IPS-11a (cell line): ENCODE results near the gene CD300H.
"Not testable (repeated sequence)": the region's sequence is repeated elsewhere in the genome, so short reads cannot be mapped to it uniquely, and the experiment has no call there.

ENCODE experiments used
- H3K4me3 ChIP-seq: one replicate; pipeline ENCODE4 v1.5.1; 2013; ENCODE audit warnings: low read depth, low read length, control low read depth

The CD300H gene

DNA sequence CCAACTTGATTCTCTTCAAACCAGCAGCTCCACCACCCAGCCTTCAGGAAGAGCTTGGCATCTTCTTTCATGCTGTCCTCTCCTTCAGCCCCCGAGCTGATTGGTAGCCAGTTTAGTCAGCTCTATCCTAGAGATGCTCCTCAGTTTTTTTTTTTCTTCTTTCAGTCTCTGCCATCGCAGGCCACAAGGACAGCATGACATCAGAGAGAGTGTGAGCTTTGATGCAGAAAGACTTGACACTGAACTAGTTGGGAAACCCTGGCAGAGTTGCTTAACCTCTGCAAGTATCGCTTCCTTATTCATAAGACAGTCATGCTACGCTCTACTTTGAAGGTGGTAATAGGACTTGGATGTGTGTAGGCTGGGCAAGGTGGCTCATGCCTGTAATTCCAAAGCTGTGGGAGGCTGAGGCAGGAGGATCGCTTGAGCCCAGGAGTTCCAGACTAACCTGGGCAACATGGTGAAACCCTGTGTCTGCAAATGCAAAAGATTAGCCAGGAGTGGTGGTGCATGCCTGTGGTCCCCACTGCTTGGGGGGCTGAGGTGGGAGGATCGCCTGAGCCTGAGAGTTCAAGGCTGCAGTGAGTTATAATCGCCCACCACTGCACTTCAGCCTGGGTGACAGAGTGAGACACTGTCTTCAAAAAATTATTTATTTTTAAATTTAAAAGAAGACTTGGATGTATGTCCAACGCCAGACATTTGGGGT is 38.7 kb downstream of the CD300H start:
- no peak overlapping the region for H3K4me3 ChIP-seq

GRCh38 chr17:74527756-74528155 is 39.6 kb downstream of the CD300H start:
- no peak overlapping the region for H3K4me3 ChIP-seq

DNA sequence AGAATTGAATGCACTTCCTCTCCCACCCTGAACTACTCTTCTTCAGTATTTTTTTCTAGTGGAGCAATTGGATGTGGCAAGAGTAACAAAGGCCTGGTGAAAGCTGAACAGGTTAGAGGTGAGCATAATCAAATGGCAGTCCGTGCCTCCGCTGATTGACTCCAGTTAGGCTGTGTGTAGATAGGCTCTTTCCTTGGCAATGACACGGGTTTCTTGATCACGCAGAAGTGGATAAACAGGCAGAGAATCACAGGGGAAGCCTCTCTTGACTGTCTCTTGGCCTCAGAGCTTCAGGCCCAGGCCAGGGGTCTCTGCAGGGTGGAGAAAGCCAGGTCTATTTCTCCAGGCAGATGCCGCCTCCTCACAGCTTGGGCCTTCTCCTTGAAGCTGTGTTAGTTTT is 40.2 kb downstream of the CD300H start:
- H3K4me3 ChIP-seq, result no peak overlapping the region

GRCh38 chr17:74526681-74527080 is 40.6 kb downstream of the CD300H start:
- H3K4me3 ChIP-seq, result no peak overlapping the region

GRCh38 chr17:74525781-74526288 is 41.5 kb downstream of the CD300H start:
- no peak overlapping the region for H3K4me3 ChIP-seq

DNA sequence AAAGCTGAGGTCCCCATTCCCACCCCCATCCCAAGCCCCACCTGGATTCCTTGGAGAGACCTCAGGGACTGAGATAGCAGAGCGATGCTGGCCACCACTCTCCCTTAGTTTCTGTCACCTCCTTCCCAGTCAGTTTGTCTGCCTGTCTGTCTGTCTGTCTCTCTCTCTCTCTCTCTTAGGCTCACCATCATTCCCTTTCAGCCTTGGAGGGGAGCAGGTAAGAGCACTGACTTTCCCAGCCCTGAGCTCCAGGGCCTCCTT is 41.9 kb downstream of the CD300H start:
- H3K4me3 ChIP-seq, result no peak overlapping the region

- no peak overlapping the region for H3K4me3 ChIP-seq
Observed at GRCh38 chr17:74524653-74525464, 42.5 kb downstream of the CD300H start.

GRCh38 chr17:74523308-74523707 is 44.0 kb downstream of the CD300H start:
- H3K4me3 ChIP-seq, result no peak overlapping the region

- no peak overlapping the region for H3K4me3 ChIP-seq
Observed at GRCh38 chr17:74522381-74523105, 44.8 kb downstream of the CD300H start.

DNA sequence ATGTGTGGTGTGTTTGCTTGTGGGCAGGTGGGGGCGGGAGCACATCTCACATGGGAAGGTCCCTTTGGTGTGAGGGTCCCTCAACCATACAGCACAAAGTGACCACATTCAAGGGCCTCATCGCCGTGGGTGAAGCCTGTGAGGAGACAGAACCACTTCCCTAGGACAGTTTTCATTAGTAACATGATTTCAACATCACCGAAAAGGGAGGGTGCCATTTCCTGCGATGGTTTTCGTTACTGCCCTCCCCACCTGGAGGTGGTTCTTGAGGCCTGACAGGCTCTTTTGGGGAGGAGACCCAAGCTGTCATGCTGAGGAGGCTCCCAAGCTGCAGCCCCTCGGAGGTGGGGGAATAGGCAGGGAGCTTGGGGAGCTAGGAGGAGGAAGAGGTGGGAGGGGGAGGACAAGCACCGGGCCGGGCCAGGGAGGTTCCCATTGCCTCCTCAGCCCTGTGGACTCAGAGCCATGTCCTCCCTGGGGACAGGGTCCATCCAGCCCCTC is 45.6 kb downstream of the CD300H start:
- no peak overlapping the region for H3K4me3 ChIP-seq

GRCh38 chr17:74520790-74521480 is 46.4 kb downstream of the CD300H start:
- no peak overlapping the region for H3K4me3 ChIP-seq

DNA sequence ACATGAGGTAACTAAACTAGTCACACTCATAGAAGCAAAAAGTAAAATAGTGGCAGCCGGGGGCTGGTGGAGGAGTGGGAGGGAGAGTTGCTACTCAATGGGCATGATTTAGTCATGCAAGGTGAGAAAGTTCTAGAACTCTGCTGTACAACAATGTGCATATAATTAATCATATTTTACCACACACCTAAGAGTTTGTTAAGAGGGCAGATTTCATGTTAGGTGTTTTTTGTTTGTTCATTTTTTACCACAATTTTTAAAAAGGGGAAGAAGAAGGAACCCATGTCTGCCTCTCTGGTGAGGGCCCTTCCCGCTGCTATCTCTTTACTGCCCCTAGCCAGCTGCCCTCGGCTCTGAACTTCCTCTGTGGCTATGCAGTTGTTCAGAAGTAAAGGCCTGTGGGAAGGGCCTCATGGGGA is 47.3 kb downstream of the CD300H start:
- no peak overlapping the region for H3K4me3 ChIP-seq

GRCh38 chr17:74518413-74518981 is 48.8 kb downstream of the CD300H start:
- not testable (repeated sequence) for H3K4me3 ChIP-seq

- H3K4me3 ChIP-seq, result no peak overlapping the region
Observed at GRCh38 chr17:74516561-74517328, 50.6 kb downstream of the CD300H start.

- no peak overlapping the region for H3K4me3 ChIP-seq
Observed at GRCh38 chr17:74515941-74516340, 51.4 kb downstream of the CD300H start.

DNA sequence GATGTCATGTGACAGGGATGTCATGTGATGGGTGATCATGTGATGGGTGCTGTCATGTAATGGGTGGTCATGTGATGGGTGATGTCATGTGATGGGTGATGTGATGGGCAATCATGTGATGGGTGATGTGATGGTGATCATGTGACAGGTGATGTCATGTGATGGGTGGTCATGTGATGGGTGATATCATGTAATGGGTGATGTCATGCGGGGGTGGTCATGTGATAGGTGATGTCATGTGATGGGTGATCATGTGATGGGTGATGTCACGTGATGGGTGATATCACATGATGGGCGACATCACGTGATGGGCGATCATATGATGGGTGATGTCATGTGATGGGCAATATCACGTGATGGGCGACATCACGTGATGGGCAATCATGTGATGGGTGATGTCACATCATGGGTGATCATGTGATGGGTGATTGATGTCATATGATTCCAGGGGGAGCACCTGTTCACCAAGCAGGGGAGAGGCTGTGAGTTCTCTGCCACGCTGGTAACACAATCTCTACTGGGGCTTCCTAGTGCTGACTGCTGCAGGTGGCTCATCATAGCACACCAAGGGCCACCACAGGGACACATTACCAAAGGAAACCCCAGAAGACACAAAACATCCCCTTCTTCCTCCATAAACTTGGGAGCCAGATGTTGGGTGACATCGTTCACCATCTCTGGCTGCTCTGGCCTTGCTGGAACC is 52.5 kb downstream of the CD300H start:
- no peak overlapping the region for H3K4me3 ChIP-seq

GRCh38 chr17:74513987-74514631 is 53.2 kb downstream of the CD300H start:
- no peak overlapping the region for H3K4me3 ChIP-seq

DNA sequence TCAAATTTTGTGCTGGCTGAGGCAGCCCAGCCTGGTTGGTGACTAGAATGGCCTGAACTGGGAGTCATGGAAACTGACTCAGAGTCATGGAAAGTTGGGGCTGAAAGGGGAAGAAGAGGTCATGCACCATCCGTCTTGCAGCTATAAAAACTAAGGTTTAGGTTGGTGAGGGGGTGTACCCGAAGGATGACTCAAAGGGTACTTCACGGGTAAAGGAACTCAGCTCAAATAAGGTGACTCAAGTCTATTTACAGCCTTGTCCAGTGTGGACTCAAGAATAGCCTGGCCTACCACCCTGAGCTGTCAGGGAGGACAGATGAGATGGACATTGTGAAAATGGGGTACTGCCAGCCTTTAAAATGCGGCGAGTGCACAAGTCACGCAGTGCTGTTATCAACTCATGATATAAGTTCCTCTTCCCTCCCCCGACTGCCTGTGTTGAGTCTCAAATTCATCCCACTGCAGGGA is 54.7 kb downstream of the CD300H start:
- H3K4me3 ChIP-seq, result no peak overlapping the region

DNA sequence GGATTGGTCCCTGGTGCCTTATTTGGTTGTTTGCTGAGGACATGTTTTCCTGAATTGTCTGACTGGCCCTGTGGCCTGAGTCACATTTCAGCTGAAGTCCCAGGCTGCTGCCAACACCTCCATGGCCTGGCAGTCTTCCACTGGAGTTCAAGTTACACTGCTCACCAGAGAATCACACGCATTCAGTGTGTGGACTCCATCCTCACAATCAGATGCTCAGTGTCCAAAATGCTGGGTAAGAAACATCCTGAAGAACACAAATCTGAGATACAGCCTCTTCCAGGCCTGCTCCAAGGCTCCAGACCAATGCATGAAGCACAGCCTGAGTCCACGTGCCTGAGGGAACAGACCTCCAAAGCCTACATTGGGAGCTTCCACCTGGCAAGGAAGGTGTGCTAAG is 55.3 kb downstream of the CD300H start:
- H3K4me3 ChIP-seq, result no peak overlapping the region
